Measurements from ENCODE around the gene DSE.

- no peak for TF ChIP-seq CTCF (IDR thresholded peaks at IDR 0.05)
- TF ChIP-seq POLR2A (IDR thresholded peaks at IDR 0.05), result no peak
Measured at GRCh38 chr6:116389357-116389756, 18.6 kb downstream of the DSE start.
